Measurements from ENCODE around the gene DIP2B.
"Not testable (repeated sequence)": the region's sequence is repeated elsewhere in the genome, so short reads cannot be mapped to it uniquely, and the experiment has no call there.

DIP2B gene

DNA sequence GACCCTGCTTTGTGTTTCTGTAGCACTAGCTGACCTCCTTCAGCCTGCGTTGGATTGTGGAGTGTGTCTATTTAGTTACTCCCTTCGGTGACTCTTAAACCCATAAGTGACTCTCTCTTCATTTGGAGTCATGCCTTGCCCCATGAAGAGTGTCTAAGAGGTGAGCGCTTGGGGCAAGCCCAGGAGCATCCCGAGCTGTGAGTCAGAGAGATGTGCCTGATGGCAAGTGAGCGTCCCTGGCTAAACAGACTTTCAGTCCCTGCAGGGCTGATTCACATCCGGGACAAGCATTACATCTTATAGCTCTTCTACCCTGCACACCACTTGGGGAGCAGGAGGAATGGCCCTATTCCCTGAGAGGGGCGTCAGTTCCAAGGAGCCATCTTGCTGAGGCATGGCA is 234.8 kb downstream of the DIP2B start:
- no peak for DNase-seq

DNA sequence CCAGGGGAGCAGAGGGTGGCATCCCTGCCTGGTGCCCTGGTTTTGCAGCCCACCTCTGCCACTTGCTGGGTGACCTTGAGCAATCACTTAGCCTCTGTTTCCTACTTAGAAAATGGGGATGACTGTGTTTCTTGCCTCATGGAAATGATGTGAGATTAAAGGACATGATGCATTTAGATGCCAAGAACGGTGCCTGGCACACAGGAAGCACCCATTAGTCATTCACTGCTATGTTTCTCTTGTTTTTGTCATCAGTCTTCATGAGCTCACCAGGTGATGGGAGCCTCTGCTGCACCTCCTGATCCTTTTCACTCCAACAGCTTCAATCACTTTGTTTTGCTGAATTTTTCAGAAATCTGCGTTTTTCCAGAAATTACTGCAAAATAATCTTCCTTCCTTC is 235.5 kb downstream of the DIP2B start:
- DNase-seq = no peak

DNA sequence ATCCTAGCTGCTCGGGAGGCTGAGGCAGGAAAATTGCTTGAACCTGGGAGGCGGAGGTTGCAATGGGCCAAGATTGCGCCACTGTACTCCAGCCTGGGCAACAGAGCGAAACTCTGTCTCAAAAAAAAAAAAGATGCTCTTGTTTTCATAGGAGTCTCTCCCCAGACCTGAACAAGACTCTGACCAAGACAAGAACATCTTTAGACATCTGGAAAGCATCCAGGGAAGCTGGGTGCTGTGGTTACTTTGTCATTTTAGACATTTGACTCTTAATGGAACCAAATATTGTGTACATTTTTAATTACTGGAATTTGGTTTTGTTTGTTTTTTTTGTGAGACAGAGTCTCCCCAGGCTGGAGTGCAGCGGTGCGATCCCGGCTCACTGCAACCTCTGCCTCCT is 238.0 kb downstream of the DIP2B start:
- DNase-seq = no peak

DNA sequence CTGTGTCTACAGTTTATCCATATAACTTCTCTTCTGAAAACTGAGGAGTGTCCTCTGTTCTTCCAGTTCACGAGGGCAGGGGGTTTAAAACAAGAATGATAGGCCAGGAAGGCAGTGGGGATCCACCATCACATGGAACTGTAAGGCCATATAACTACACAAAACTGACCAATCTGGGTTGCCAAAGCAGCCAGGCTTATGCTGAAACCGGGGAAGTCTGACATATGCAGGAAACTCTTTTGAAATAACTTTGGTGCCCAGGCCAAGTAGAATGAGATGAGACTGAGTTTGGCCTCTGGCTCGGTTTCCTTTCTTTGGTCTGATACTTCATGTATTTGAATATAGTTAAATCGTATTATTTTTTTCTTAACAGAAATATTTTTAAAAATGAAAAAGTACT is 241.1 kb downstream of the DIP2B start:
- DNase-seq = no peak

DNA sequence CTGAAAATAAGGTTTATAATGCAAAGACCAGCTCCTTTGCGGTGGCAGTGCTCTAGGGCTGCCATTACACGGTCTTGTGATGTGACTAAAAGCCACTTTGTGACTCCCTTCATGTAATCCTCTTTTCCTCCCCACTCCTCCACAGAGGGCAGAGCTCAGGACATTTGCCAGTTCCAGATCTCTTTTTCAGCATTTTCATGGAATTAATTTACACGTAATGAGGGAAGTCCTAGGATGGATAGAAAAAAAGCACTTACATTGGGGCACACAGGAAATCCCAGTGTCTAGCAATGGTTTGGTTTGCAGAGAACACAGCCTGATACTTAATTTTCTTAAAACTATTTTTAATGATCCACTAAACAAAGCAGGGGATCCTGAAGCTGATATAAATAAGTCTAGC is 241.6 kb downstream of the DIP2B start:
- DNase-seq = no peak

DNA sequence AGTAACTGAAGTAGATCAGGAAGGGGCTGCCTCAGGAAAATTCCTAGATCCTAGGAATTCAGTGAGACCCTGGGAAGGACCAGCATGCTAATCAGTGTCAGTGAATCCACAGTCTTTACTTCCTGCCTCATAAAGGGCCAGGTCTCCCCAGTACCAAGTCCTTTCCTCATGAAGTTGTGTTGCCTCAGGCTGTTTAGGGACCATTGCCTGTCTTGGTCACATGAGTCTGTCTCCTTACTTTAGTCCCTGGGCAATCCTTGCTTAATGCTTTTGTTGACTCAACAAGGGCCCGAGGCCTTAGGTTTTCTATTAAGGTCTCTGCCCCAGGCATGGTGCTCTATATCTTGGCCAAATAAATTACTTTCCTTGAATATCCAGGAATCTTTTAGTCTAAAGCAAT is 243.0 kb downstream of the DIP2B start:
- no peak for DNase-seq

DNA sequence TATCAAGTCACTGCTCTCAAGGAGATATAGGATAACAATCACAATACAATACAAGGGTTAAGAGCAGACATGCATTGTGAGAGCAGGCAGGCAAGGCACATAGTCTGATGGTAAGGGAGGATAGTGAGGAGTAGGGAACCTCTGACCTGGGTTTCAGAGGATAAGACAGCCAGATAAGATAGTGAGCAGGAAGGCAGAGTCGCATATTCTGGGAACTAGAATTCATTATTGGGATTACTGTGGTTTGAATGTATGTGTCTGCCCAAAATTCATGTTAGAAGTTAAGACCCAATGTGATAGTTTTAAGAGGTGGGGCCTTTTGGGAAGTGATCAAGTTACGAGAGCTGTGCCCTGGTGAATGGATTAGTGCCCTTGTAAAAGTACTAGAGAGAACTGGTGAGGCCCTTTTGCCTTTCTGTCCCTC is 244.7 kb downstream of the DIP2B start:
- no peak for DNase-seq

DNA sequence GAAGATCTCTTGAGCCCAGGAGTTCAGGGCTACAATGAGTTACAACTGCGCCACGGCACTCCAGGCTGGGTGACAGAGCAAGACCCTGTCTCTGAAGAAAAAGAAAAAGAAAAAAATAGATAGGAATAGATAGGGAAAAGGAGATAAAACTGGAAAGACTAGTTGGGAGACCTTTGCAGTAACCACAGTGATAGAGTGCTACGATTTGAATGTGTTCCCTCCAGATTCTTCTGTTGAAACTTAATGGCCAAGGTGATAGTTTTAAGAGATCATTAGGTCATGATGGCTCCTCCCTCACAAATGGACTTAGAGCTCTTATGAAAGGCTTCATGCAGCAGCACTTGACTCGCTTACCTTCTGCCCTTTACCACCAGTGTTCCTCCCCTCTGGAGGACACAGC is 245.6 kb downstream of the DIP2B start:
- DNase-seq = no peak

DNA sequence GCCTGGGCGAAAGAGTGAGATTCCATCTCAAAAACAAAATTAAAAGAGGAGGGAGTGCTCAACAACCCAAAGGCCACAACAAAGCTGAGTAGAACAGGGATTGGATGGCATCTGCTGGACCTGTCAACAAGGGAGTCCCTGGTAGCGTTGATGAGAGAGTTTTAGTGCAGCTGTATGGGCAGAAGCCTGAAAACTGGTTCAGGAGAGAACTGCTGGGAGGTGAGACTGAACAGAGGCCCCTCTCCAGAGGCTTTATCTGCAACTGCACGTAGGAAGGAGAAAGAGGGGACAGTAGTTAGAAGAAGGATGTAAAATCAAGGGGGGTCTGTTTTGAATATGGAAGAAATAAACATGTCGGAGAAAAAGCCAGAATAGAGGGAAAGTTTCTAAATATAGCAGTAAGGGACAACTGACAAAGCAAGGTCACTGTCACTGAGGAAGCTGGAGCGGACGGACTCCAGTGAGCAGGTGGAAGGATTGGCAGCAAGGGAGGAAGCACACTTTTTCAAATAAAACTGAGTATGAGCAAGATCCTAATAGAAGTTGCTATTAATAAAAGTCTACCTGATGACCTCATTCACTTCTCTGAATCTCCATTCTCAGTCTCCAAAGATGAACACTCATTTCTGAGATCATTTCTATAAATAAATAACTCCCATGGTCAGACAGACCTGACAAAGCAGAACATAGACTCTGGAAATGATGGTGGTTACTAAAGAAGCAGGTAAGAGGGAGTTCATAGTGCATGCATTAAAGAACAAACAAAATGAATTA is 247.3 kb downstream of the DIP2B start:
- DNase-seq = no peak

DNA sequence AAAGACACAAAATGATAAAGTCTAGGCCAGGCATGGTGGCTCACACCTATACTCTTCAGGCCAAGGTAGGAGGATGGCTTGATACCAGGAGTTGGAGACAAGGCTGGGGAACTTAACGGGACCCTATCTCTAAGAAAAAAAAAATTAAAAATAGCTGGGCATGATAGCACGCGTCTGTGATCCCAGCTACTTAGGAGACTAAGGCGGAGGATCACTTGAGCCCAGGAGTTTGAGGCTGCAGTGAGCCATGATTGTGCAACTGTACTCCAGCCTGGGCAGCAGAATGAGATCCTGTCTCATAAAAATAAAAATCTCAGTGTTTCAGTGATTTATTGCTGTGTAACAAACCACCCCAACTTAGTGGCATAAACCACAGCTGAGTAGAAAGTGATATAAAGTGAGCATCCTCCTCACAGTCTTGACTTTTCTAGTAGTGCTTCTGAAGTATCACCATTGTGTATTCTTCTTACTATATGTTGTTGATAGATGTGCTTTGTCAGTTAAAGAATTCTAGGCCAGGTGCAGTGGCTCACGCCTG is 248.5 kb downstream of the DIP2B start:
- no peak for DNase-seq

DNA sequence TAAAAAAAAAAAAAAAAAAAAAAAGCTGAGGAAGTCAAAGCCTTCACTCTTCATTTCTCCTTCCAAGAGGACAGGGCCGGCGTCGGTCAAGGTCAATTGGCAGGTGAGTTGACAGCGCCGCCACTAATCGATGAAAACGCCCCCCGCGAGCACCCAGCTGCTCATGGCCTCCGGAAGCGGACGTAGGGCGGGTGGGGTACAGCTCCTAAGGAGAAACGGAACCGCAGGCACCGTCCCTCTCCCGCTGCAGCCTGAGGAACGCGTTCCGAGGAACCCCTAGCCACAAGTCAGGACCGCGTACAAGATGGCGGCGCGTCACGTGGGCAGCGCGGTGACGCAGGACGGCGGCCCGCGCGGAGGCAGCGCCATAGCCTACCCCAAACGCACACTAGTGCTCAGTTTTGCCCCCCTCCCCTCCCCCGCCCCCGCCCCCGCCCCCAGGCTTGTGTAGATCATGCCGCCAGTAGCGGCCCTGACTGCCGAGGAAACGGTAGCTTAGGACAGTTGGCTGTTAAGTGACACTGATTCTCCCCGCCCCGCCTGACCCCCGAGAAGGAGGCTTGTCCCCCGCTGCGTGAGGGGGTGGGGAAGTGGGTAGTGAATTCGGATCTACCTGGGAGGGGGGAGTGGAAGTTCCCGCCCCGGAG is 259.0 kb downstream of the DIP2B start, which contains the start of gene ATF1:
TSS of gene ATF1 (plus strand) at position 463 of the 647 bp plus-strand sequence. CDS start 16,045 bp downstream, outside the sequence.
- DNase-seq = peak; percentile 88

DNA sequence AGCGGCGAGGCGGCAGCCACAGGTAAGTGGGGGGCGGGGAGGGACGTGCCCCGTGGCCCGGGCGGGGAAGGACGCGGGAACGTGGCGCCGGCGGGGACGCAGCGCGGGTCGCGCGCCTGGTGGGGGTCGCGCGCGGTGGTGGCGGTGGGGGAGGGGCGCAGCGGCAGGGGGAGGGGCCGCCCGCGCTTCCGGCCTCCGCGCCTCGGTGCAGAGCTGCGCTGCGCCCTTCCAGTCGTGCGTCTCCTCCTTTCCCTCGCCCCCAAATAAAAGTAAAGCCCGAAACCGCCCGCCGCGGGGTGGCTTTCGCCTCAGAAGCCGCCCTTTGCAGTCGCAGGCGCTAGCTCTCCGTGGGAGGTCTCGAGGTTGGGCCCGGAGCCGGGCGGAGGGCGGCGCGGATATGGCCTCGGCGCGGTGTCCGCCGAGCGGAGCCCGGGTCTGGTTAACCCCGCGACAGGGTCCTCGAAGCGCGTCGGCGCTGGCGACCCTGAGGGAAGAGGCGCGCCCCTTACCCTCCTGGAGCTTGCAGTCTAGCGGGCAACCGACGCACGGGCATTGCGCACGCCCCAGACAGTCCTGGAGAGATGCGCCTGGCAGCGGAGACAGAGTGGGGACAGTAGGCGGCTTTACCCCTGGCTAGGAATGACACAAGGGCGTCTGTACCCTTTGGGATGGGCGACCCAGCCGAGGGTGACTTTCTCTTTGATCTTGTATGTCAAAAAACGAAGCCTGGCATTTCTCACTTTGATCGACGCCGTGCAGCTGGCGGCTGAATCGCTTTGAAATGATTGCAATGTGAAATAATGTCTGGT is 259.7 kb downstream of the DIP2B start:
- peak; percentile 82 for DNase-seq

DNA sequence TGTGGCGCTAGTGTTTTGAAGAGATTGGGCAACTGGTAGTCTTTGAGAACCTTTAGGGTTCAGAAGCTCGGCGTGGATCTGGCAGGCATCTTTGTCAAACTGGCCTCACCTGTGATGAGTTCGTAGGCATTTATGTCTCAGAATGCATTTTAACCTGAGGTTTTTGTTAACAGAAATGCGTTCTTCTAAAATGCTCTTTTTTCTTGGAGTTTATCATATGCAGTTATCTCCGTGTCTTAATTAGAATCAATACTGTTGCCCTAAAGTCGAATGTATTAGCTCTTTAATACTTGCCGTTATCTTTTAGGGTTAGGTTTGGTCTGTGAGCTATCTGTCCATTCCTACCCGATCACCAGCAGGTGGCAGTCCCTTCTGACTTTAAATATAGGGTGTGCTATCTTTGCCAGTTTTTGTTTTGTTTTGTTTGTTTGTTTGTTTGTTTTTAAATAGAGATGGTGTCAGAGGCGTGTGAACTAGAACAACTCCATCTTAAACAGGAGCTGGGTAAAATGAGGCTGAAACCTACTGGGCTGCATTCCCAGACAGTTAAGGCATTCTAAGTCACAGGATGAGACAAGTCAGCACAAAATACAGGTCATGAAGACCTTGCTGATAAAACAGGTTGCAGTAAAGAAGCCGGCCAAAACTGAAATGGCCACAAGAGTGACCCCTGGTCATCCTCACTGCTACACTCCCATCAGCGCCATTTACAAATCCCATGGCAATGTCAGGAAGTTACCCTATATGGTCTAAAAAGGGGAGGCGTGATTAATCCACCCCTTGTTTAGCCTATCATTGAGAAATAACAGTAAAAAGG is 260.5 kb downstream of the DIP2B start:
- DNase-seq = peak; percentile 36

DNA sequence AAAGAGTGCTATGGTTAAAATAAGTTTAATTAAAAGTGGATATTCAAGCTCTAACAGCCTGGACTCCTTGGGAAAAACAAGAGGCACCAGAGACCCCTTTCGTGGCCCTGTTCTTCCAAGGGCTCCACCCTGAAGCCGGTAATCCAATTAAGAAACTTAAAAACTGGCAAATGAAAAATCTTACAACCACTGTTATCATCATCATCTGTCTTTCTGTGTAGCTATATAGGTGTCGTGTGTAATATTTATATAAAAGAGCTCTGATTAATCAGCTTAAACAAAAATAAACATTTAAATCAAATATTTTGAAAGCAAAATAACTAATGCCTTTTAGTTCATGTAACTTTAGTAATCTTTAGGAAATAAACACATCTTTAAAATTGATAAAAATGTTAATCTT is 263.6 kb downstream of the DIP2B start:
- DNase-seq = no peak

DNA sequence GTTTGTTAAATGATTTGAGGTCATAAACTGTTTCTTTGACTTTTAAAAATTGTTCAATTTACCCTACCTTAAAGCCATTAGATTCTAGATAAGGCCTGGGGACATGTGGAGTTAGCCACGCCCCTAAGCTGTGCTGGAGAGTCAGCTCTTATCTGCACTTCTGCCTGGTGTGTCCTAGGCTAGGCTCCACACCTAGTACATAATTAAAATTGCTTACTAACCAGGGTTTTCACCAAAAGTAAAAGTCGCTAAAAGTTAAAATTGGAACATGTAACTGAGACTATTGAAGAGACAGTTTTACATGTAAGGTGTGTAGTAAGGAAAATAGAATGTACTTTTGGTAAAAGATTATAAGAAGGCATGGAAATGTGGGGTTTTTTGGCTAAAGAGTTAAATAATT is 264.0 kb downstream of the DIP2B start:
- DNase-seq = not testable (repeated sequence)

DNA sequence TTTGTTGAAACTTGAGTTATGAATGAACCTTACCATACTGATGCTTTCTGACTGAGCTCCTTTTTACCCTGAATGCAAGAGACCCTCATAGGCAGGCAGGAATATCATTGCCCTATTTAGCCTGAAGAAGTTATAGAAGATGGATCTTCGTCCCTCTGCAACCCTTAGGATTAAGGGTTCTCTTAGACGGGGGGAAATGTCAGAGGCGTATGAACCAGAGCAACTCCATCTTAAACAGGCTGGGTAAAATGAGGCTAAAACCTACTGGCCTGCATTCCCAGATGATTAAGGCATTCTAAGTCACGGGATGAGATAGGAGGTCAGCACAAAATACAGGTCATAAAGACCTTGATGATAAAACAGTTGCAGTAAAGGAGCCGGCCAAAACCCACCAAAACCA is 266.6 kb downstream of the DIP2B start:
- no peak for DNase-seq

DNA sequence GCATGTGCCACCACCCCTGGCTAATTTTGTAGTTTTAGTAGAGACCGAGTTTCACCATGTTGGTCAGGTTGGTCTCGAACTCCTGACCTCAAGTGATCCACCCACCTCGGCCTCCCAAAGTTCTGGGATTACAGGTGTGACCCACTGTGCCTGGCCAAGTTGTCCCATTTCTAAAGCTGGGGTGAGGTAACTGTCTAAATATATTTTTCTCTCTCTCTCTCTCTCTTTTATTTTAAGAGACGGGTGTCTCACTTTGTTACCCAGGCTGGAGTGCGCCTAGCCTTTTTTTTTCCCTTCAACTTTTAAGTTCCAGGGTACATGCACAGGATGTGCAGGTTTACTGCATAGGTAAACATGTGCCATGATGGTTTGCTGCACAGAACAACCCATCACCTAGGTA is 267.7 kb downstream of the DIP2B start:
- DNase-seq = no peak

DNA sequence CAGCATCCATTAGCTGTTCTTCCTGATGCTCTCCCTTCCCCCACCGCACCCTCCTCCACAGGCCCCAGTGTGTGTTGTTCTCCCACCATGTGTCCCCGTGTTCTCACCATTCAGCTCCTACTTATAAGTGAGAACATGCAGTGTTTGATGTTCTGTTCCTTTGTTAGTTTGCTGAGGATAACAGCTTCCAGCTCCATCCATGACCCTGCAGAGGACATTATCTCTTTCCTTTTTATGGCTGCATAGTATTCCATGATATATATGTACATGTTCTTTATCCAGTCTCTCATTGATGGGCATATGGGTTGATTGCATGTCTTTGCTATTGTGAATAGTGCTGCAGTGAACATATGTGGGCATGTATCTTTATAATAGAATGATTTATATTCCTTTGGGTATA is 268.1 kb downstream of the DIP2B start:
- DNase-seq = no peak

DNA sequence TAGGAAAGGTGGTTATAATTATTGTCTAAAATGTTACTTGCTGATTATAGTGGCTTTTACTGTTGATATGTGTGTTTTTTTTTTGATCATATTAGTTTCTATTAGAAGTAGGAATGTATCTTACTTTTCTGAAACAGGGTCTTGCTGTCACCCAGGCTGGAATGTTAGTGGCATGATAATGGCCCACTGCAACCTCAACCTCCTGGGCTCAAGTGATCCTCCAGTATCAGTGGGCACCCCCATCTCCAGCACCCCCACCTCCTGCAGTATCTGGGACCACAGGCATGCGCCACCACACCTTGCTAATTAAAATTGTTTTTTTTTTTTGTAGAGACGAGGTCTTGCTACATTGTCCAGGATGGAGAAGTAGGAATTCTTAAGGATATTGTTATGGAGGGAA is 270.5 kb downstream of the DIP2B start:
- DNase-seq = no peak

DNA sequence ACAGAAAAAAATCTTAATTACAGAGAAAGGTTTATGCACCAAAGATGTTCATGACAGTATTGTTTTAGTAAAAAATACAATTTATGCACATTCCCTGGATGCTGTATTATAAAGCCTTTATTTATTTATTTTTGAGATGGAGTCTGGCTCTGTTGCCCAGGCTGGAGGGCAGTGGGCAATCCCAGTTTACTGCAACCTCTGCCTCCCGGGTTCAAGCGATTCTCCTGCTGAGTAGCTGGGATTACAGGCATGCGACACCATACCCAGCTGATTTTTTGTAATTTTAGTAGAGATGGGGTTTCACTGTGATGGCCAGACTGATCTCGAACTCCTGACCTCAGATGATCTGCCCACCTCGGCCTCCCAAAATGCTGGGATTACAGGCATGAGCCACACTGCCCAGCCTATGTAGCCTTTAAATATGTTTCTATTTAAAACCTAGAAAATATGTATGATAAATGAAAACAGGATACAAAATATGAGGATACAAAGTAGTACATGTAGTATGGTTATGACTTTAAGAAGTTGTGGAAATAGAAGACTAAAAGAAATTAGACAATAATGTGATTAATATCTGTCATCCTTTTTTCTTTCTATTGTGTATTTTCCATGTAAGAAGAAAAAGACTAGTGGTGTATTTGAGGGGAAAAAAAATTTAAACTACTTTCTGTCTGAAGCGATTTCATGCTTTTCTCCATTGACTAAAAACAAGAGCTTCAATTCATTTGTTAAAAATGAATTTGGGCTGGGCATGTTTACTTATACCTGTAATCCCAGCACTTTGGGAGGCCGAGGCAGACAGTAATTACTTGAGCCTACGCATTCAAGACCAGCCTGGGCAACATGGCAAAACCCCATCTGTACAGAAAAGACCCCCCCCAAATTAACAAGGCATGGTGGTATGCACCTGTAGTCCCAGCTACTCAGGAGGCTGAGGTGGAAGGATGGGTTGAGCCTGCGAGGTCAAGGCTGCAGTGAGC is 272.3 kb downstream of the DIP2B start:
- DNase-seq = no peak
